ENCODE data around the gene LRCH4. TPM values are rescaled to one million over a fixed set of nuclear protein-coding genes. Genes with fewer than 3 reads are reported as not detected.

The LRCH4 gene
- total and polyA plus RNA-seq, 2 of the 13 experiments (the other 11 are each of a cell fraction or from before 2014, with no cell fraction given) = 7.0 to 9.3 TPM

GRCh38 chr7:100585511-100586265, at the start of gene LRCH4 (continued):
- TF ChIP-seq HMGXB4 (CRISPR knock-in tag; IDR thresholded peaks at IDR 0.05; ENCODE audit: borderline replicate concordance in 1 of 2, low read depth in 1 of 2) (peak in 1 of 2 experiments; percentile 41; a peak in 3 of 4 replicates), ZBTB21 (CRISPR knock-in tag; IDR thresholded peaks at IDR 0.05) (no peak; the same call in 1 of the 2 replicates), HOXA9 (CRISPR knock-in tag; IDR thresholded peaks at IDR 0.05; ENCODE audit: borderline replicate concordance) (no peak), ZNF737 (CRISPR knock-in tag; IDR thresholded peaks at IDR 0.05; ENCODE audit: borderline replicate concordance) (0 out of 2 replicates have a peak, but pooled peaks have one; percentile 42), SPEN (CRISPR knock-in tag; IDR thresholded peaks at IDR 0.05; ENCODE audit: low read depth) (peak; percentile 89), MED13 (CRISPR knock-in tag; IDR thresholded peaks at IDR 0.05) (peak; percentile 67; the same call in 1 of the 2 replicates), NFRKB (IDR thresholded peaks at IDR 0.05) (no peak), NFIB (CRISPR knock-in tag; IDR thresholded peaks at IDR 0.05; ENCODE audit: borderline replicate concordance) (no peak), SALL2 (CRISPR knock-in tag; IDR thresholded peaks at IDR 0.05) (0 out of 2 replicates have a peak, but pooled peaks have one; percentile 44), DR1 (CRISPR knock-in tag; IDR thresholded peaks at IDR 0.05) (peak; percentile 83), ZNF468 (CRISPR knock-in tag; IDR thresholded peaks at IDR 0.05) (no peak), HHEX (CRISPR knock-in tag; IDR thresholded peaks at IDR 0.05) (no peak), HNRNPK (IDR thresholded peaks at IDR 0.05; ENCODE audit: low read depth, low read length, poor library complexity, severe bottlenecking) (peak; percentile 82), POLR2AphosphoS5 (IDR thresholded peaks at IDR 0.05; ENCODE audit: low read depth, low read length) (peak; percentile 75), ZSCAN20 (CRISPR knock-in tag; IDR thresholded peaks at IDR 0.05; ENCODE audit: borderline replicate concordance) (peak; percentile 85; the same call in 1 of the 2 replicates), HIVEP1 (CRISPR knock-in tag; IDR thresholded peaks at IDR 0.05) (no peak), CEBPB (IDR thresholded peaks at IDR 0.05; ENCODE audit: borderline replicate concordance, low read depth, low read length) (no peak), ZFP91 (CRISPR knock-in tag; IDR thresholded peaks at IDR 0.05; ENCODE audit: borderline replicate concordance) (peak; percentile 71; the same call in 1 of the 2 replicates), PCBP1 (IDR thresholded peaks at IDR 0.05; ENCODE audit: borderline replicate concordance, low read depth, low read length) (peak; percentile 96), NFE2L1 (CRISPR knock-in tag; IDR thresholded peaks at IDR 0.05; ENCODE audit: borderline replicate concordance) (no peak), REXO4 (CRISPR knock-in tag; IDR thresholded peaks at IDR 0.05; ENCODE audit: borderline replicate concordance) (no peak), CBX1 (IDR thresholded peaks at IDR 0.05; ENCODE audit: low read depth) (no peak), ZNF235 (CRISPR knock-in tag; IDR thresholded peaks at IDR 0.05; ENCODE audit: borderline replicate concordance) (peak; percentile 51), THAP11 (CRISPR knock-in tag; IDR thresholded peaks at IDR 0.05) (peak; percentile 93), ZNF607 (CRISPR knock-in tag; IDR thresholded peaks at IDR 0.05; ENCODE audit: borderline replicate concordance) (peak; percentile 83; the same call in 1 of the 2 replicates)

Data from HepG2 (cell line).